Measurements from ENCODE around the gene SOX6.

SOX6 gene

DNA sequence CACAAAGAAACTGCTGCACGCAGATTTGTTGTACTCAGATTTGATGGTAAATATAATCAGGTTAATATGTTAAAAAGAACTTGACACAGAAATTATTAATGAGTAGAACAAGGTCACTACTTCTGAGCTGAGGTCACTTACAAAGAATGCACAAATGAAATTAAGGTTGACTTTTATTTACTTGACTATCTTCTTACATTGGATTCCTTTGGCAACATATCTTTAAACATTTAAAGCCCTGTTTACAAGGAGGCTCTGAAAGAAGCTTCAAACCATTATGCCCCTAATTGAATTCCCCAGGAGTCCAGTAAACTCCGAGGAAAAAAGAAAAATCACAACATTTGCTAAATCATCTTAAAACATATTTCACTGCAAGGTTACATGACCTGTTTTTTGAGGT is 245.5 kb downstream of the SOX6 start:
- Histone ChIP-seq H3K27ac (ENCODE audit: low read depth, low read length, poor library complexity, severe bottlenecking) (no peak overlapping the region), H3K9me2 (ENCODE audit: low read depth, low read length) (no peaks in the 10 kb centered on the region), H3K79me2 (ENCODE audit: insufficient read depth, low read length) (no peaks in the 10 kb centered on the region), H3K9me3 (ENCODE audit: low read length) (no peaks in the 10 kb centered on the region), H3K4me1 (ENCODE audit: insufficient read depth, low read length, severe bottlenecking) (no peaks in the 10 kb centered on the region), H3K9ac (ENCODE audit: low read length) (no peak overlapping the region), H4K20me1 (ENCODE audit: insufficient read depth, low read length) (no peaks in the 10 kb centered on the region), H3K27me3 (ENCODE audit: insufficient read depth, low read length) (no peaks in the 10 kb centered on the region), H3F3A (ENCODE audit: insufficient read depth, low read length) (no peaks in the 10 kb centered on the region), H3K4me3 (ENCODE audit: low read depth, low read length, poor library complexity, severe bottlenecking) (no peak overlapping the region), H2AFZ (ENCODE audit: low read length) (no peak overlapping the region), H3K4me2 (ENCODE audit: low read length) (no peak overlapping the region), H3K36me3 (ENCODE audit: insufficient read depth, low read length) (no peaks in the 10 kb centered on the region)
- TF ChIP-seq, protein P1, sequence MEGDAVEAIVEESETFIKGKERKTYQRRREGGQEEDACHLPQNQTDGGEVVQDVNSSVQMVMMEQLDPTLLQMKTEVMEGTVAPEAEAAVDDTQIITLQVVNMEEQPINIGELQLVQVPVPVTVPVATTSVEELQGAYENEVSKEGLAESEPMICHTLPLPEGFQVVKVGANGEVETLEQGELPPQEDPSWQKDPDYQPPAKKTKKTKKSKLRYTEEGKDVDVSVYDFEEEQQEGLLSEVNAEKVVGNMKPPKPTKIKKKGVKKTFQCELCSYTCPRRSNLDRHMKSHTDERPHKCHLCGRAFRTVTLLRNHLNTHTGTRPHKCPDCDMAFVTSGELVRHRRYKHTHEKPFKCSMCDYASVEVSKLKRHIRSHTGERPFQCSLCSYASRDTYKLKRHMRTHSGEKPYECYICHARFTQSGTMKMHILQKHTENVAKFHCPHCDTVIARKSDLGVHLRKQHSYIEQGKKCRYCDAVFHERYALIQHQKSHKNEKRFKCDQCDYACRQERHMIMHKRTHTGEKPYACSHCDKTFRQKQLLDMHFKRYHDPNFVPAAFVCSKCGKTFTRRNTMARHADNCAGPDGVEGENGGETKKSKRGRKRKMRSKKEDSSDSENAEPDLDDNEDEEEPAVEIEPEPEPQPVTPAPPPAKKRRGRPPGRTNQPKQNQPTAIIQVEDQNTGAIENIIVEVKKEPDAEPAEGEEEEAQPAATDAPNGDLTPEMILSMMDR (IDR thresholded peaks at IDR 0.05; ENCODE audit: low read length): no peak
- no peak for TF ChIP-seq EZH2 (IDR thresholded peaks at IDR 0.05; ENCODE audit: borderline replicate concordance, low read length)

DNA sequence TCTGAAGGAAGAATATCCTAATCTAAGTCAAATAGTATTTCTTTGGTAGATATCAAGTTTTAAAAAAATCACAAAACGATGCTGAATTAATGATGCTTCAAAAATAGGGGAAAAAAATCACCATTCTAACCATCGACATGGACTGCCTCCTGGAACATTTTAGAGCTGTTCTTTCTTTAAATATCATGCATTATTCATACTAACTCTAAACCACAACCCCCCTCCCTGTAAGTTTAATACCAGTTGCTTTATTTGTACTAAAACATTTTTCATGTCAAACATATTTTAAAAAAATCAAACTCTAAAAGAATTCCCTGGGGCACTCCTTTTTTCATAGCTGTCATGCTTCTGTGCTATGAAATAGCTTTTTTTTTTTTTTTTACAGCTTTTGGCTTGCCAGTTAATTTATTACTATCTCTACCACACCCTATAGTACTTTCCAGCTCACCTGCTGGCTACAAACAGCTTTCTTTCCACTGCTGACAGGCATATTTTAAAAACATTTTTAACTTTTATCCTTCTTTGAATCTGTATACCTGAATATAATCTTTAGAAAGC is 256.9 kb downstream of the SOX6 start:
- H3K27ac ChIP-seq (ENCODE audit: low read depth, low read length, poor library complexity, severe bottlenecking): no peak overlapping the region
- TF ChIP-seq, protein P1 (IDR thresholded peaks at IDR 0.05; ENCODE audit: low read length): no peak
- no peak for TF ChIP-seq EZH2 (IDR thresholded peaks at IDR 0.05; ENCODE audit: borderline replicate concordance, low read length)
- no peaks in the 10 kb centered on the region for H3K9me3 ChIP-seq (ENCODE audit: low read length)
- H3K9me2 ChIP-seq (ENCODE audit: low read depth, low read length): no peaks in the 10 kb centered on the region
- H3K4me3 ChIP-seq (ENCODE audit: low read depth, low read length, poor library complexity, severe bottlenecking): no peak overlapping the region
- no peaks in the 10 kb centered on the region for H3K4me1 ChIP-seq (ENCODE audit: insufficient read depth, low read length, severe bottlenecking)
- no peaks in the 10 kb centered on the region for H3K79me2 ChIP-seq (ENCODE audit: insufficient read depth, low read length)
- no peaks in the 10 kb centered on the region for H3F3A ChIP-seq (ENCODE audit: insufficient read depth, low read length)
- H3K9ac ChIP-seq (ENCODE audit: low read length): no peak overlapping the region
- no peaks in the 10 kb centered on the region for H3K36me3 ChIP-seq (ENCODE audit: insufficient read depth, low read length)
- H2AFZ ChIP-seq (ENCODE audit: low read length): no peak overlapping the region
- H3K27me3 ChIP-seq (ENCODE audit: insufficient read depth, low read length): no peaks in the 10 kb centered on the region
- no peak overlapping the region for H3K4me2 ChIP-seq (ENCODE audit: low read length)
- no peaks in the 10 kb centered on the region for H4K20me1 ChIP-seq (ENCODE audit: insufficient read depth, low read length)

DNA sequence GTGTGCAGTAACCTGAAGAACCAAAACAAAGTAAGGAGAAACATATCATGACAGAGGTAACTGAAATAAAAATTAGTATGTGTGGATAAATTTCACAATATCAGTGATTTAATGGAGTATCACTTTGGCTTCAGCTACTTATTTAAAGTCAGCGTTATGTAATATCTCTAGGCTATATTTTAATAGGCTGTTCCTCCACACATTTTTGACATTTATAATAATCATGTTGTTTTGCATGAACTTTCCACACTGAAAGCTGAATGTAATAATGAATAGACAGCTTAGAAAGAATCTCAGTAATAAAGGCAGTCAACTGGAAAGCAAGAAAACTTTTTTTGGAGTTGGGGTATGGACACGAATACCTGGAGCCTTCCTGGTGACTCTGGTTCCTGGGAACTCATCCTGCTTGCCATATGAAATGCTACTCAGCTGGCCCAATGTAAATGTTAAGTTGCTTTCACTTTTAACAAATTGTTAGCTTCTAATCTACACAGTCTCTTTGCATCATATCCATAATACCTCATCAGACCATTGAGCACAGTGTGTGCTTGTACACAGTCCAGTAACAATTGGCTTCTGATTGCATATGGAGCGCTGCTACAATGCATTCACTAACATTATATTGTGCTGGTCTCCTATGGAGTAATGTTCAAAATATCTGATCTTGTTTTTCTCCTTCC is 257.7 kb downstream of the SOX6 start:
- Histone ChIP-seq H3K9ac (ENCODE audit: low read length) (no peak overlapping the region), H3K4me2 (ENCODE audit: low read length) (no peak overlapping the region), H3K4me3 (ENCODE audit: low read depth, low read length, poor library complexity, severe bottlenecking) (no peak overlapping the region), H4K20me1 (ENCODE audit: insufficient read depth, low read length) (no peaks in the 10 kb centered on the region), H3K36me3 (ENCODE audit: insufficient read depth, low read length) (no peaks in the 10 kb centered on the region), H2AFZ (ENCODE audit: low read length) (no peak overlapping the region), H3K9me3 (ENCODE audit: low read length) (no peaks in the 10 kb centered on the region), H3K79me2 (ENCODE audit: insufficient read depth, low read length) (no peaks in the 10 kb centered on the region), H3F3A (ENCODE audit: insufficient read depth, low read length) (no peaks in the 10 kb centered on the region), H3K4me1 (ENCODE audit: insufficient read depth, low read length, severe bottlenecking) (no peaks in the 10 kb centered on the region), H3K9me2 (ENCODE audit: low read depth, low read length) (no peaks in the 10 kb centered on the region), H3K27ac (ENCODE audit: low read depth, low read length, poor library complexity, severe bottlenecking) (no peak overlapping the region), H3K27me3 (ENCODE audit: insufficient read depth, low read length) (no peaks in the 10 kb centered on the region)
- TF ChIP-seq, protein P1 (IDR thresholded peaks at IDR 0.05; ENCODE audit: low read length): no peak
- TF ChIP-seq EZH2 (IDR thresholded peaks at IDR 0.05; ENCODE audit: borderline replicate concordance, low read length): no peak
